Measurements from ENCODE around the gene MISP. TPM values are rescaled to one million over a fixed set of nuclear protein-coding genes. Genes with fewer than 3 reads are reported as not detected.
A peak's percentile ranks its signal among the peaks of the same experiment; 100 is the strongest.
"Not testable (repeated sequence)": the region's sequence is repeated elsewhere in the genome, so short reads cannot be mapped to it uniquely, and the experiment has no call there.

The MISP gene
- total RNA-seq, 1 donor from 2014 or later = not detected

- ATAC-seq (no peak), DNase-seq (ENCODE audit: missing footprints) (no peak)
- intact Hi-C loops (cut with DNase I) = loop anchor here (10.0 kb wide), 2 partner anchors 155 to 185 kb away; partner anchors contain the start of gene HCN2
Measured at GRCh38 chr19:739998-740715, 10.8 kb upstream of the MISP start.

- intact Hi-C loops (cut with DNase I) = not testable (repeated sequence)
Measured at GRCh38 chr19:740816-741505, 10.0 kb upstream of the MISP start.

GRCh38 chr19:741506-742131, 9.3 kb upstream of the MISP start:
- DNase-seq (ENCODE audit: missing footprints) = no peak
- no peak for ATAC-seq
- intact Hi-C loops (cut with DNase I) = no loop called here

More at GRCh38 chr19:740816-741505, 10.0 kb upstream of the MISP start:
- ATAC-seq; DNase-seq (ENCODE audit: missing footprints): not testable (repeated sequence)

GRCh38 chr19:742540-743075, 8.3 kb upstream of the MISP start:
- DNase-seq (ENCODE audit: missing footprints) (no peak), ATAC-seq (no peak)
- intact Hi-C loops (cut with DNase I) = no loop called here

- ATAC-seq (no peak), DNase-seq (ENCODE audit: missing footprints) (no peak)
Measured at GRCh38 chr19:743168-743687, 7.7 kb upstream of the MISP start.

GRCh38 chr19:745138-745537, 5.8 kb upstream of the MISP start:
- ATAC-seq; intact Hi-C loops (cut with DNase I); DNase-seq (ENCODE audit: missing footprints): not testable (repeated sequence)

More at GRCh38 chr19:743168-743687, 7.7 kb upstream of the MISP start:
- intact Hi-C loops (cut with DNase I) = no loop called here

GRCh38 chr19:746208-746819, 4.6 kb upstream of the MISP start:
- intact Hi-C loops (cut with DNase I) = no loop called here
- no peak for ATAC-seq

GRCh38 chr19:746956-747355, 4.0 kb upstream of the MISP start:
- ATAC-seq (peak; percentile 3), DNase-seq (ENCODE audit: missing footprints) (no peak)
- intact Hi-C loops (cut with DNase I) = no loop called here

More at GRCh38 chr19:746208-746819, 4.6 kb upstream of the MISP start:
- DNase-seq (ENCODE audit: missing footprints) = no peak

GRCh38 chr19:747432-748273, 3.3 kb upstream of the MISP start:
- ATAC-seq = no peak
- intact Hi-C loops (cut with DNase I) = no loop called here
- DNase-seq (ENCODE audit: missing footprints) = no peak

GRCh38 chr19:748274-748598, 2.7 kb upstream of the MISP start:
- ATAC-seq (no peak), DNase-seq (ENCODE audit: missing footprints) (no peak)
- intact Hi-C loops (cut with DNase I) = no loop called here

- intact Hi-C loops (cut with DNase I) = no loop called here
- ATAC-seq (no peak), DNase-seq (ENCODE audit: missing footprints) (no peak)
Measured at GRCh38 chr19:749811-750210, 1.1 kb upstream of the MISP start.

GRCh38 chr19:751501-752341, 809 bp downstream of the MISP start:
- DNase-seq (ENCODE audit: missing footprints) = no peak
- intact Hi-C loops (cut with DNase I) = no loop called here

GRCh38 chr19:752652-753517, 2.0 kb downstream of the MISP start:
- intact Hi-C loops (cut with DNase I) = no loop called here
- ATAC-seq (peak; percentile 40), DNase-seq (ENCODE audit: missing footprints) (no peak)

More at GRCh38 chr19:751501-752341, 809 bp downstream of the MISP start:
- ATAC-seq = no peak

GRCh38 chr19:754530-754929, 3.6 kb downstream of the MISP start:
- no peak for DNase-seq (ENCODE audit: missing footprints)
- intact Hi-C loops (cut with DNase I) = no loop called here
- no peak for ATAC-seq

GRCh38 chr19:755063-755462, 4.2 kb downstream of the MISP start:
- ATAC-seq (no peak), DNase-seq (ENCODE audit: missing footprints) (no peak)
- intact Hi-C loops (cut with DNase I) = no loop called here

GRCh38 chr19:756236-756635, 5.3 kb downstream of the MISP start:
- no peak for DNase-seq (ENCODE audit: missing footprints)
- intact Hi-C loops (cut with DNase I) = no loop called here
- no peak for ATAC-seq
